Right forelimb (tissue), 1 donor: ENCODE measurements around the gene RIPOR3.
A peak's percentile ranks its signal among the peaks of the same experiment; 100 is the strongest.
"Not testable (repeated sequence)": the region's sequence is repeated elsewhere in the genome, so short reads cannot be mapped to it uniquely, and the experiment has no call there.

Experiments used
- DNase-seq: peaks from one replicate; pipeline ENCODE4 v3.0.0-alpha.2; 2018

Gene RIPOR3

GRCh38 chr20:50724851-50725723, 33.7 kb upstream of the RIPOR3 start:
- DNase-seq, result no peak

GRCh38 chr20:50724112-50724725, 32.9 kb upstream of the RIPOR3 start:
- DNase-seq, result no peak

GRCh38 chr20:50723672-50724071, 32.3 kb upstream of the RIPOR3 start:
- no peak for DNase-seq

- peak; percentile 28 for DNase-seq
Measured at GRCh38 chr20:50722424-50723155, 31.2 kb upstream of the RIPOR3 start.

GRCh38 chr20:50721881-50722281, 30.5 kb upstream of the RIPOR3 start:
- peak; percentile 16 for DNase-seq

- no peak for DNase-seq
Measured at GRCh38 chr20:50720582-50720981, 29.2 kb upstream of the RIPOR3 start.

- DNase-seq, result no peak
Measured at GRCh38 chr20:50720026-50720425, 28.7 kb upstream of the RIPOR3 start.

GRCh38 chr20:50719328-50719727, 28.0 kb upstream of the RIPOR3 start:
- DNase-seq, result no peak

GRCh38 chr20:50717974-50718761, 26.8 kb upstream of the RIPOR3 start:
- peak; percentile 22 for DNase-seq

- peak; percentile 5 for DNase-seq
Measured at GRCh38 chr20:50717312-50717711, 26.0 kb upstream of the RIPOR3 start.

GRCh38 chr20:50716518-50716917, 25.2 kb upstream of the RIPOR3 start:
- DNase-seq, result no peak

GRCh38 chr20:50715694-50716093, 24.4 kb upstream of the RIPOR3 start:
- peak; percentile 7 for DNase-seq

GRCh38 chr20:50714426-50714825, 23.1 kb upstream of the RIPOR3 start:
- DNase-seq, result not testable (repeated sequence)

- DNase-seq, result no peak
Measured at GRCh38 chr20:50713657-50714101, 22.3 kb upstream of the RIPOR3 start.

GRCh38 chr20:50712771-50713656, 21.7 kb upstream of the RIPOR3 start:
- no peak for DNase-seq

- no peak for DNase-seq
Measured at GRCh38 chr20:50711113-50711825, 19.9 kb upstream of the RIPOR3 start.

GRCh38 chr20:50710492-50711063, 19.2 kb upstream of the RIPOR3 start:
- DNase-seq, result no peak

GRCh38 chr20:50709636-50709973, 18.3 kb upstream of the RIPOR3 start:
- no peak for DNase-seq

- no peak for DNase-seq
Measured at GRCh38 chr20:50708845-50709635, 17.7 kb upstream of the RIPOR3 start.

GRCh38 chr20:50704971-50705370, 13.6 kb upstream of the RIPOR3 start:
- no peak for DNase-seq
